Gastroesophageal sphincter (tissue), 3 donors: ENCODE measurements around the gene MEIS2.

ENCODE experiments used
- POLR2A ChIP-seq, 2 donors: fragments of 450-650 bp; IDR thresholded peaks; one replicate each; pipeline ENCODE4 v1.6.1; 2017; ENCODE audit warnings: antibody characterized with exemption in 2 of 2, mild to moderate bottlenecking in 2 of 2, moderate library complexity in 1 of 2
- TF ChIP-seq, protein P1 (sequence below), 4 experiments: fragments of 200-600 bp in 2 of 4; fragments of 450-650 bp in 2 of 4; sonication (generic) in 1 of 4; IDR thresholded peaks; one replicate each; pipeline ENCODE4 v1.5.1; 2017 to 2019; ENCODE audit warnings: antibody characterized with exemption in 4 of 4, mild to moderate bottlenecking in 2 of 4, moderate library complexity in 2 of 4

DNA sequence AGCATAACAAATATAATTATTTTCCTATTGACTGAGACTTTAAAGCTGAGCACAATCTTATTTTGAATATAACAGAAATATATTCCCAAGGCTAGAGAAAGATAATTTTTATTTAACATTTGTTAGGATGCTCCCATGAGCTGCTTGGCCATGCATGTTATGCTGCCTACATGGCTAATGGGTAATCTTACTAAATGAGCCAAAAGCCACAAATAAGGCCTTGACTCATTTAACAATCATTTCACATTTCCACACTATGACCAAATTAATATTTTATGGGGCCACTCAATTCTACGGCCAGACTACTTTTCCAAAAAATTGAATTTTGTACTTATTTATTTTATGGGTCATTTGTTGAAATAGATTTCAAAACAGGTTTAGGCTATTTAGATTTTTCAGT is 141.7 kb downstream of the MEIS2 start:
- TF ChIP-seq, protein P1, sequence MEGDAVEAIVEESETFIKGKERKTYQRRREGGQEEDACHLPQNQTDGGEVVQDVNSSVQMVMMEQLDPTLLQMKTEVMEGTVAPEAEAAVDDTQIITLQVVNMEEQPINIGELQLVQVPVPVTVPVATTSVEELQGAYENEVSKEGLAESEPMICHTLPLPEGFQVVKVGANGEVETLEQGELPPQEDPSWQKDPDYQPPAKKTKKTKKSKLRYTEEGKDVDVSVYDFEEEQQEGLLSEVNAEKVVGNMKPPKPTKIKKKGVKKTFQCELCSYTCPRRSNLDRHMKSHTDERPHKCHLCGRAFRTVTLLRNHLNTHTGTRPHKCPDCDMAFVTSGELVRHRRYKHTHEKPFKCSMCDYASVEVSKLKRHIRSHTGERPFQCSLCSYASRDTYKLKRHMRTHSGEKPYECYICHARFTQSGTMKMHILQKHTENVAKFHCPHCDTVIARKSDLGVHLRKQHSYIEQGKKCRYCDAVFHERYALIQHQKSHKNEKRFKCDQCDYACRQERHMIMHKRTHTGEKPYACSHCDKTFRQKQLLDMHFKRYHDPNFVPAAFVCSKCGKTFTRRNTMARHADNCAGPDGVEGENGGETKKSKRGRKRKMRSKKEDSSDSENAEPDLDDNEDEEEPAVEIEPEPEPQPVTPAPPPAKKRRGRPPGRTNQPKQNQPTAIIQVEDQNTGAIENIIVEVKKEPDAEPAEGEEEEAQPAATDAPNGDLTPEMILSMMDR (IDR thresholded peaks at IDR 0.05) = no peak
- no peak for TF ChIP-seq POLR2A (IDR thresholded peaks at IDR 0.05)
